ENCODE data around the gene CCDC68.

The CCDC68 gene

DNA sequence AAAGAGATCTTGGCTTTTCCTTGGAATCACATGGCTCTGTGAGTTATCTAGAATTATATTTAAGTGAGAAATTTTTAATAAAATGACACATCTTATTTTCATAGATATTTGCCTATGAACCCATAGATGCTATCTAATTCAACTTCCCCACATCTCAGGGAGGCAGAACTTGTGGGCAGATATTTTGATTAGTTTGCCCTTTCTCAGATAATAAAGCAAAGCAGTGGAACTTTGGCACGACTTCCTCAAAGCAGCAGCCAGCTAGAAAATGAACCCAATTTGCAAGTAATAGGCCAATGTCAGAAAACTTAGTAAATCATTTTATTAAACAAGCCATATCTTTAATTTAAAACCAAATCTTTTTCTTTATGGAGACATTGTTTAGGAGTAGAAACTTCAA, 98.3 kb downstream of the CCDC68 start:
- no peak for TF ChIP-seq ZNF311 (tag by site-specific recombination; IDR thresholded peaks at IDR 0.05; ENCODE audit: borderline replicate concordance)
- TF ChIP-seq, protein P1, sequence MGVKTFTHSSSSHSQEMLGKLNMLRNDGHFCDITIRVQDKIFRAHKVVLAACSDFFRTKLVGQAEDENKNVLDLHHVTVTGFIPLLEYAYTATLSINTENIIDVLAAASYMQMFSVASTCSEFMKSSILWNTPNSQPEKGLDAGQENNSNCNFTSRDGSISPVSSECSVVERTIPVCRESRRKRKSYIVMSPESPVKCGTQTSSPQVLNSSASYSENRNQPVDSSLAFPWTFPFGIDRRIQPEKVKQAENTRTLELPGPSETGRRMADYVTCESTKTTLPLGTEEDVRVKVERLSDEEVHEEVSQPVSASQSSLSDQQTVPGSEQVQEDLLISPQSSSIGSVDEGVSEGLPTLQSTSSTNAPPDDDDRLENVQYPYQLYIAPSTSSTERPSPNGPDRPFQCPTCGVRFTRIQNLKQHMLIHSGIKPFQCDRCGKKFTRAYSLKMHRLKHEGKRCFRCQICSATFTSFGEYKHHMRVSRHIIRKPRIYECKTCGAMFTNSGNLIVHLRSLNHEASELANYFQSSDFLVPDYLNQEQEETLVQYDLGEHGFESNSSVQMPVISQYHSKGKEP (tag by site-specific recombination; IDR thresholded peaks at IDR 0.05), result no peak
- no peak for TF ChIP-seq ZNF654 (tag by site-specific recombination; IDR thresholded peaks at IDR 0.05; ENCODE audit: low read depth)
- TF ChIP-seq, protein P2, sequence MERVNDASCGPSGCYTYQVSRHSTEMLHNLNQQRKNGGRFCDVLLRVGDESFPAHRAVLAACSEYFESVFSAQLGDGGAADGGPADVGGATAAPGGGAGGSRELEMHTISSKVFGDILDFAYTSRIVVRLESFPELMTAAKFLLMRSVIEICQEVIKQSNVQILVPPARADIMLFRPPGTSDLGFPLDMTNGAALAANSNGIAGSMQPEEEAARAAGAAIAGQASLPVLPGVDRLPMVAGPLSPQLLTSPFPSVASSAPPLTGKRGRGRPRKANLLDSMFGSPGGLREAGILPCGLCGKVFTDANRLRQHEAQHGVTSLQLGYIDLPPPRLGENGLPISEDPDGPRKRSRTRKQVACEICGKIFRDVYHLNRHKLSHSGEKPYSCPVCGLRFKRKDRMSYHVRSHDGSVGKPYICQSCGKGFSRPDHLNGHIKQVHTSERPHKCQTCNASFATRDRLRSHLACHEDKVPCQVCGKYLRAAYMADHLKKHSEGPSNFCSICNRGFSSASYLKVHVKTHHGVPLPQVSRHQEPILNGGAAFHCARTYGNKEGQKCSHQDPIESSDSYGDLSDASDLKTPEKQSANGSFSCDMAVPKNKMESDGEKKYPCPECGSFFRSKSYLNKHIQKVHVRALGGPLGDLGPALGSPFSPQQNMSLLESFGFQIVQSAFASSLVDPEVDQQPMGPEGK (tag by site-specific recombination; IDR thresholded peaks at IDR 0.05), result no peak
- no peak for TF ChIP-seq ZNF621 (tag by site-specific recombination; IDR thresholded peaks at IDR 0.05)
- Histone ChIP-seq H3K36me3 (ENCODE audit: control insufficient read depth in 2 of 2, insufficient read depth in 1 of 2, low read length in 2 of 2) (no peaks in the 10 kb centered on the region), H3K4me3 (ENCODE audit: low read depth, low read length) (no peak overlapping the region), H3K9me3 (ENCODE audit: control insufficient read depth, insufficient read depth, low read depth, low read length) (no peaks in the 10 kb centered on the region), H3K4me1 (ENCODE audit: control insufficient read depth, insufficient read depth, low read length) (no peaks in the 10 kb centered on the region), H3K27ac (ENCODE audit: extremely low read depth, low read depth, low read length) (no peak overlapping the region)
- ChIA-PET CTCF (interaction anchor here (0.7 to 1.0 kb wide), 2 partner anchors 12 to 97 kb away, joined by 3 to 4 read pairs; no protein-coding TSS in a partner anchor), POLR2A (no interaction called here)

DNA sequence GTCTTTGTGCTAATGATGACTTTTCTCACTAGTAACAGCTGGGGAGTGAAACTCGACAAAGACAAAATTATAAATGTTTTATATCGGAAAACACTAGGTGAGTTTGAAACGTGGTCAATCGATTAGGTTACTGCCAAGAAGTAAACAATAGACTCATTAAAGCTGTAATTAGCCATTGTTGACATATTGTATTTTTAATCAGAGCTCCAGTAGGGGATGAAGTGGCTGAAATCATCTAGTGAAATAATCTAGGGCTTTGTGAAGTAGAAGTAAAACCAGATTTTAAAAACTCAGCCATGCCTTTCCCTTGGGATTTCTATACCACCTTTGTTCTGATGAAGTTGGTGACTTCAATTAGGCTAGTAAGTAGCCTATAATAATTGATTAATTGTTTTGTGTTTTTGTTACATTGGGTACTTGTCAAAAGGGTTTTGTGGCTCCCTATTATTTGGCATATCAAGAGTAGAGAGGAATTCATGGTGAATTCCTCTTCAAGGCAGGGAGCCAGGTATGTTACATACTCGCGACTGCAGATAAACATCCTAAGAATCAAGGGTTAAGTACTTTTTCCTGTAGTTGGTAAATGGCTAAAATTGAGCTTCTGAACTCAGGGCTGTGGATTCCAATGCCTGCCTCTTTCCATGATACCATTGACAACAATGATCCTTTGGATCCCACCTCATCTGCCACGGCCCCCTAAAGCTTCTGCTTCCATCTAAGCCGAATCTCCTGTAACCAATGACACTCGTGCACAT, 99.4 kb downstream of the CCDC68 start:
- POLR2A ChIA-PET, result no interaction called here
- Histone ChIP-seq H3K4me3 (ENCODE audit: low read depth, low read length) (no peak overlapping the region), H3K27ac (ENCODE audit: extremely low read depth, low read depth, low read length) (no peak overlapping the region), H3K36me3 (ENCODE audit: control insufficient read depth in 2 of 2, insufficient read depth in 1 of 2, low read length in 2 of 2) (no peaks in the 10 kb centered on the region), H3K4me1 (ENCODE audit: control insufficient read depth, insufficient read depth, low read length) (no peaks in the 10 kb centered on the region), H3K9me3 (ENCODE audit: control insufficient read depth, insufficient read depth, low read depth, low read length) (no peaks in the 10 kb centered on the region)
- CTCF ChIA-PET, result interaction anchor here (0.6 to 0.7 kb wide), 2 partner anchors 59 to 98 kb away, joined by 4 to 6 read pairs; no protein-coding TSS in a partner anchor
- TF ChIP-seq, protein P3, sequence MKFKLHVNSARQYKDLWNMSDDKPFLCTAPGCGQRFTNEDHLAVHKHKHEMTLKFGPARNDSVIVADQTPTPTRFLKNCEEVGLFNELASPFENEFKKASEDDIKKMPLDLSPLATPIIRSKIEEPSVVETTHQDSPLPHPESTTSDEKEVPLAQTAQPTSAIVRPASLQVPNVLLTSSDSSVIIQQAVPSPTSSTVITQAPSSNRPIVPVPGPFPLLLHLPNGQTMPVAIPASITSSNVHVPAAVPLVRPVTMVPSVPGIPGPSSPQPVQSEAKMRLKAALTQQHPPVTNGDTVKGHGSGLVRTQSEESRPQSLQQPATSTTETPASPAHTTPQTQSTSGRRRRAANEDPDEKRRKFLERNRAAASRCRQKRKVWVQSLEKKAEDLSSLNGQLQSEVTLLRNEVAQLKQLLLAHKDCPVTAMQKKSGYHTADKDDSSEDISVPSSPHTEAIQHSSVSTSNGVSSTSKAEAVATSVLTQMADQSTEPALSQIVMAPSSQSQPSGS (tag by site-specific recombination; IDR thresholded peaks at IDR 0.05; ENCODE audit: low read depth), result no peak
- TF ChIP-seq, protein P4, sequence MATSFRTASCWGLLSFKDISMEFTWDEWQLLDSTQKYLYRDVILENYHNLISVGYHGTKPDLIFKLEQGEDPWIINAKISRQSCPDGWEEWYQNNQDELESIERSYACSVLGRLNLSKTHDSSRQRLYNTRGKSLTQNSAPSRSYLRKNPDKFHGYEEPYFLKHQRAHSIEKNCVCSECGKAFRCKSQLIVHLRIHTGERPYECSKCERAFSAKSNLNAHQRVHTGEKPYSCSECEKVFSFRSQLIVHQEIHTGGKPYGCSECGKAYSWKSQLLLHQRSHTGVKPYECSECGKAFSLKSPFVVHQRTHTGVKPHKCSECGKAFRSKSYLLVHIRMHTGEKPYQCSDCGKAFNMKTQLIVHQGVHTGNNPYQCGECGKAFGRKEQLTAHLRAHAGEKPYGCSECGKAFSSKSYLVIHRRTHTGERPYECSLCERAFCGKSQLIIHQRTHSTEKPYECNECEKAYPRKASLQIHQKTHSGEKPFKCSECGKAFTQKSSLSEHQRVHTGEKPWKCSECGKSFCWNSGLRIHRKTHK (tag by site-specific recombination; IDR thresholded peaks at IDR 0.05), result no peak
- TF ChIP-seq ZBTB48 (tag by site-specific recombination; IDR thresholded peaks at IDR 0.05) (no peak), ZNF670 (tag by site-specific recombination; IDR thresholded peaks at IDR 0.05; ENCODE audit: low read depth) (no peak), SP2 (tag by site-specific recombination; IDR thresholded peaks at IDR 0.05) (no peak), BCL11A (tag by site-specific recombination; IDR thresholded peaks at IDR 0.05; ENCODE audit: low read depth) (no peak), ZNF433 (tag by site-specific recombination; IDR thresholded peaks at IDR 0.05; ENCODE audit: low read depth) (no peak), ZSCAN30 (tag by site-specific recombination; IDR thresholded peaks at IDR 0.05) (no peak), ZNF239 (tag by site-specific recombination; IDR thresholded peaks at IDR 0.05) (no peak), ZNF791 (tag by site-specific recombination; IDR thresholded peaks at IDR 0.05) (no peak), ZNF658 (tag by site-specific recombination; IDR thresholded peaks at IDR 0.05) (no peak), ZBTB20 (tag by site-specific recombination; IDR thresholded peaks at IDR 0.05) (no peak), ZNF324 (tag by site-specific recombination; IDR thresholded peaks at IDR 0.05) (no peak), HOXC10 (CRISPR knock-in tag; IDR thresholded peaks at IDR 0.05) (no peak)
- TF ChIP-seq, protein P5, sequence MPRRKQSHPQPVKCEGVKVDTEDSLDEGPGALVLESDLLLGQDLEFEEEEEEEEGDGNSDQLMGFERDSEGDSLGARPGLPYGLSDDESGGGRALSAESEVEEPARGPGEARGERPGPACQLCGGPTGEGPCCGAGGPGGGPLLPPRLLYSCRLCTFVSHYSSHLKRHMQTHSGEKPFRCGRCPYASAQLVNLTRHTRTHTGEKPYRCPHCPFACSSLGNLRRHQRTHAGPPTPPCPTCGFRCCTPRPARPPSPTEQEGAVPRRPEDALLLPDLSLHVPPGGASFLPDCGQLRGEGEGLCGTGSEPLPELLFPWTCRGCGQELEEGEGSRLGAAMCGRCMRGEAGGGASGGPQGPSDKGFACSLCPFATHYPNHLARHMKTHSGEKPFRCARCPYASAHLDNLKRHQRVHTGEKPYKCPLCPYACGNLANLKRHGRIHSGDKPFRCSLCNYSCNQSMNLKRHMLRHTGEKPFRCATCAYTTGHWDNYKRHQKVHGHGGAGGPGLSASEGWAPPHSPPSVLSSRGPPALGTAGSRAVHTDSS (tag by site-specific recombination; IDR thresholded peaks at IDR 0.05), result no peak
- TF ChIP-seq, protein P6, sequence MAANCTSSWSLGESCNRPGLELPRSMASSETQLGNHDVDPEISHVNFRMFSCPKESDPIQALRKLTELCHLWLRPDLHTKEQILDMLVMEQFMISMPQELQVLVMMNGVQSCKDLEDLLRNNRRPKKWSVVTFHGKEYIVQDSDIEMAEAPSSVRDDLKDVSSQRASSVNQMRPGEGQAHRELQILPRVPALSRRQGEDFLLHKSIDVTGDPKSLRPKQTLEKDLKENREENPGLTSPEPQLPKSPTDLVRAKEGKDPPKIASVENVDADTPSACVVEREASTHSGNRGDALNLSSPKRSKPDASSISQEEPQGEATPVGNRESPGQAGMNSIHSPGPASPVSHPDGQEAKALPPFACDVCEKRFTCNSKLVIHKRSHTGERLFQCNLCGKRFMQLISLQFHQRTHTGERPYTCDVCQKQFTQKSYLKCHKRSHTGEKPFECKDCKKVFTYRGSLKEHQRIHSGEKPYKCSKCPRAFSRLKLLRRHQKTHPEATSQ (tag by site-specific recombination; IDR thresholded peaks at IDR 0.05), result no peak
- TF ChIP-seq, protein P7, sequence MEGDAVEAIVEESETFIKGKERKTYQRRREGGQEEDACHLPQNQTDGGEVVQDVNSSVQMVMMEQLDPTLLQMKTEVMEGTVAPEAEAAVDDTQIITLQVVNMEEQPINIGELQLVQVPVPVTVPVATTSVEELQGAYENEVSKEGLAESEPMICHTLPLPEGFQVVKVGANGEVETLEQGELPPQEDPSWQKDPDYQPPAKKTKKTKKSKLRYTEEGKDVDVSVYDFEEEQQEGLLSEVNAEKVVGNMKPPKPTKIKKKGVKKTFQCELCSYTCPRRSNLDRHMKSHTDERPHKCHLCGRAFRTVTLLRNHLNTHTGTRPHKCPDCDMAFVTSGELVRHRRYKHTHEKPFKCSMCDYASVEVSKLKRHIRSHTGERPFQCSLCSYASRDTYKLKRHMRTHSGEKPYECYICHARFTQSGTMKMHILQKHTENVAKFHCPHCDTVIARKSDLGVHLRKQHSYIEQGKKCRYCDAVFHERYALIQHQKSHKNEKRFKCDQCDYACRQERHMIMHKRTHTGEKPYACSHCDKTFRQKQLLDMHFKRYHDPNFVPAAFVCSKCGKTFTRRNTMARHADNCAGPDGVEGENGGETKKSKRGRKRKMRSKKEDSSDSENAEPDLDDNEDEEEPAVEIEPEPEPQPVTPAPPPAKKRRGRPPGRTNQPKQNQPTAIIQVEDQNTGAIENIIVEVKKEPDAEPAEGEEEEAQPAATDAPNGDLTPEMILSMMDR (tag by site-specific recombination; IDR thresholded peaks at IDR 0.05), result no peak

Data from HEK293 (cell line).